Measurements from ENCODE around the gene RTN4R.

DNA sequence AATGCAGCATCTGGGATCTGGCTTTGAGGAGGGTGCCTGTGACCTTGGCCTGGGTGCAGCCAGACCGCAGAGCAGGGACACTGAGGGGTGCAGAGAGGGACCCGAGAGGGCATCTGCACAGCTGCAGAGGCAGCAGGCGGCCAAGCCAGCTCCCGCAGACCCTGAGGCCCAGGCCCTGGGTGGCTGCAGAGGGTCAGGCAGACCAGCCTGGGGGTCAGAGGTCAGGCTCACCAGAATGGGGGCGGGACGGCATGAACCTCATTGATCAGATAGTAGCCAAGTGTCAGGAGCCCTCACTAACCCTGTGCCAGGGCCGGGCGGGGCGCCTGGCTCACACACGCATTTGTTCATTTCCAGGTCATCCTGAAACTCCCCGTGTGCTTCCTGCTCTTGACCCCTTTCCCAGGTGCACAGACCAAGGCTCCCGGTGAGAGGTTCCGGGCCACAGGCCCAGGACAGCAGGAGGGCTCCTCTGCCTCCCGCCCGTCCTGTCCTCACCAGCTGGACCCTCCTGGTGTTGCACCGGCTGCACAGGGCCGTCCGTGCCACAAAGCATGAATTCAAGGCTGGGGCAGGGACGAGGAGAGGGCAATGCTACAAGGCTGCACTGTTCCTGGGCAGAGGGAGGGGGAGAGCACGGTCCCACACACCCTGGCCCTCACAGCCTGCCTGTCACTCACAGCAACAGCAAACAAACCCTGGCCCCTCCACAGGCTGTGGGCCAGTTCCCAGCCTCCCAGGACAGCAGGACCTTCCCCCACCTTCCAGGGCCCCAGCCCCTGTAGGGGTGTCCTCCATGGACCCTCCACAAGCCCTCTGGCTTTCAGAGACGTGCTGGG is 3.3 kb downstream of the RTN4R start:
- TF ChIP-seq, protein P1, sequence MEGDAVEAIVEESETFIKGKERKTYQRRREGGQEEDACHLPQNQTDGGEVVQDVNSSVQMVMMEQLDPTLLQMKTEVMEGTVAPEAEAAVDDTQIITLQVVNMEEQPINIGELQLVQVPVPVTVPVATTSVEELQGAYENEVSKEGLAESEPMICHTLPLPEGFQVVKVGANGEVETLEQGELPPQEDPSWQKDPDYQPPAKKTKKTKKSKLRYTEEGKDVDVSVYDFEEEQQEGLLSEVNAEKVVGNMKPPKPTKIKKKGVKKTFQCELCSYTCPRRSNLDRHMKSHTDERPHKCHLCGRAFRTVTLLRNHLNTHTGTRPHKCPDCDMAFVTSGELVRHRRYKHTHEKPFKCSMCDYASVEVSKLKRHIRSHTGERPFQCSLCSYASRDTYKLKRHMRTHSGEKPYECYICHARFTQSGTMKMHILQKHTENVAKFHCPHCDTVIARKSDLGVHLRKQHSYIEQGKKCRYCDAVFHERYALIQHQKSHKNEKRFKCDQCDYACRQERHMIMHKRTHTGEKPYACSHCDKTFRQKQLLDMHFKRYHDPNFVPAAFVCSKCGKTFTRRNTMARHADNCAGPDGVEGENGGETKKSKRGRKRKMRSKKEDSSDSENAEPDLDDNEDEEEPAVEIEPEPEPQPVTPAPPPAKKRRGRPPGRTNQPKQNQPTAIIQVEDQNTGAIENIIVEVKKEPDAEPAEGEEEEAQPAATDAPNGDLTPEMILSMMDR (IDR thresholded peaks at IDR 0.05), result no peak
- no peak for TF ChIP-seq POLR2A (IDR thresholded peaks at IDR 0.05)

Data from lower leg skin (tissue), 3 donors.